ENCODE data around the gene CALML5.

The CALML5 gene

DNA sequence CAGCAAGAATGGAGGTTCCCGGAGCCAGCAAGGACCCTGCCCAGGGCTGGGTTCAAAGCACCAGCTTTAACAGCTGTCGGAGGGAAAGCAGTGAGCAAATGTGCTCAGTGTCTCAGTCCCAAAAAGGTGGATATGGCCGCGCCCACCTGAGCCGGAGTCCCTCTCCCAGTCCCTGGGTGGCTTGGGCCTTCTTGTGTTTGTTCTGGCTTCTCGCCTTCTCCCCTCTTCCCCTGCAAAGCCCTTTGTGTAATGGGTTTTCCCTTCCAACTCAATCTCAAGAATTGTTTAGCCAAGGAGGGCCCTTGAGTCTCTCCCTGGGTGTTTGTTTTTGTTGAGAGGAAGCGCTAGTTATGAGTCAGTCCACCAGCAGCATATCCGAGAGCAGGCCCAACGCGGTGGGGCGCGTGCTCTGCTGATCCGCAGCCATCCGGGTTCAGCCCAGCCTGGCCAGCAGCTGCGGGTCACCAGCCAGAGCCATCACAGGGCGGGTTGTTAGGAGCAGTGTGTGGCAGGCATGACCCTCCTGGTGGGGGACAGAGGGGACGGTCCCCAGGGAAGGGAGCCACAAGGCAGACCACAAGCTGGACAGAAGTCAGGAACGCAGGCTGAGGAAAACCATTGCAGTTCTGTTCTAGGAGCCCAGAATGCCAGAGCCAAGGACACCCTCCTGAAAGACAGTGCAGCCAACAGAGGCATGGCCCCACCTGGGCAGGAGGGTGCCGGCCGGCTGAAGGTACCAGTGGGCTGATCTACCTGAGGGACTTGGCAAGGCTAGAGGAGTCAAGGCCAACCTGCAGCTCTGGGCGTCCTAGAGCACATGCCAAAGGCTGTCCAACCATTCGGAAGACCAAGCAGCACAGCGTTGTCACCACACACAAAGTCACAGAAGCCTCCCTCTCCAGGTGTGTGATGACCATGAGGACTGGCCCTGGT lies 46.7 kb upstream of the CALML5 start:
- H3K27me3 ChIP-seq (ENCODE audit: insufficient read depth, poor library complexity, severe bottlenecking) = no peaks in the 10 kb centered on the region
- TF ChIP-seq, protein P1, sequence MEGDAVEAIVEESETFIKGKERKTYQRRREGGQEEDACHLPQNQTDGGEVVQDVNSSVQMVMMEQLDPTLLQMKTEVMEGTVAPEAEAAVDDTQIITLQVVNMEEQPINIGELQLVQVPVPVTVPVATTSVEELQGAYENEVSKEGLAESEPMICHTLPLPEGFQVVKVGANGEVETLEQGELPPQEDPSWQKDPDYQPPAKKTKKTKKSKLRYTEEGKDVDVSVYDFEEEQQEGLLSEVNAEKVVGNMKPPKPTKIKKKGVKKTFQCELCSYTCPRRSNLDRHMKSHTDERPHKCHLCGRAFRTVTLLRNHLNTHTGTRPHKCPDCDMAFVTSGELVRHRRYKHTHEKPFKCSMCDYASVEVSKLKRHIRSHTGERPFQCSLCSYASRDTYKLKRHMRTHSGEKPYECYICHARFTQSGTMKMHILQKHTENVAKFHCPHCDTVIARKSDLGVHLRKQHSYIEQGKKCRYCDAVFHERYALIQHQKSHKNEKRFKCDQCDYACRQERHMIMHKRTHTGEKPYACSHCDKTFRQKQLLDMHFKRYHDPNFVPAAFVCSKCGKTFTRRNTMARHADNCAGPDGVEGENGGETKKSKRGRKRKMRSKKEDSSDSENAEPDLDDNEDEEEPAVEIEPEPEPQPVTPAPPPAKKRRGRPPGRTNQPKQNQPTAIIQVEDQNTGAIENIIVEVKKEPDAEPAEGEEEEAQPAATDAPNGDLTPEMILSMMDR (IDR thresholded peaks at IDR 0.05; ENCODE audit: insufficient read depth, low read length) = no peak
- TF ChIP-seq SPI1 (IDR thresholded peaks at IDR 0.05; ENCODE audit: borderline replicate concordance, low read depth) = no peak
- no peak for TF ChIP-seq GABPA (IDR thresholded peaks at IDR 0.05; ENCODE audit: low read depth)
- TF ChIP-seq, protein P2, sequence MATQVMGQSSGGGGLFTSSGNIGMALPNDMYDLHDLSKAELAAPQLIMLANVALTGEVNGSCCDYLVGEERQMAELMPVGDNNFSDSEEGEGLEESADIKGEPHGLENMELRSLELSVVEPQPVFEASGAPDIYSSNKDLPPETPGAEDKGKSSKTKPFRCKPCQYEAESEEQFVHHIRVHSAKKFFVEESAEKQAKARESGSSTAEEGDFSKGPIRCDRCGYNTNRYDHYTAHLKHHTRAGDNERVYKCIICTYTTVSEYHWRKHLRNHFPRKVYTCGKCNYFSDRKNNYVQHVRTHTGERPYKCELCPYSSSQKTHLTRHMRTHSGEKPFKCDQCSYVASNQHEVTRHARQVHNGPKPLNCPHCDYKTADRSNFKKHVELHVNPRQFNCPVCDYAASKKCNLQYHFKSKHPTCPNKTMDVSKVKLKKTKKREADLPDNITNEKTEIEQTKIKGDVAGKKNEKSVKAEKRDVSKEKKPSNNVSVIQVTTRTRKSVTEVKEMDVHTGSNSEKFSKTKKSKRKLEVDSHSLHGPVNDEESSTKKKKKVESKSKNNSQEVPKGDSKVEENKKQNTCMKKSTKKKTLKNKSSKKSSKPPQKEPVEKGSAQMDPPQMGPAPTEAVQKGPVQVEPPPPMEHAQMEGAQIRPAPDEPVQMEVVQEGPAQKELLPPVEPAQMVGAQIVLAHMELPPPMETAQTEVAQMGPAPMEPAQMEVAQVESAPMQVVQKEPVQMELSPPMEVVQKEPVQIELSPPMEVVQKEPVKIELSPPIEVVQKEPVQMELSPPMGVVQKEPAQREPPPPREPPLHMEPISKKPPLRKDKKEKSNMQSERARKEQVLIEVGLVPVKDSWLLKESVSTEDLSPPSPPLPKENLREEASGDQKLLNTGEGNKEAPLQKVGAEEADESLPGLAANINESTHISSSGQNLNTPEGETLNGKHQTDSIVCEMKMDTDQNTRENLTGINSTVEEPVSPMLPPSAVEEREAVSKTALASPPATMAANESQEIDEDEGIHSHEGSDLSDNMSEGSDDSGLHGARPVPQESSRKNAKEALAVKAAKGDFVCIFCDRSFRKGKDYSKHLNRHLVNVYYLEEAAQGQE (IDR thresholded peaks at IDR 0.05; ENCODE audit: insufficient replicate concordance, low read depth) = no peak
- DNase-seq (ENCODE audit: low read depth in 1 of 2, low spot score in 1 of 2) = no peak
- no peak overlapping the region for H3K4me3 ChIP-seq (replicated peaks; ENCODE audit: insufficient read depth, low read length)
- H3K27ac ChIP-seq (replicated peaks) = no peak overlapping the region

DNA sequence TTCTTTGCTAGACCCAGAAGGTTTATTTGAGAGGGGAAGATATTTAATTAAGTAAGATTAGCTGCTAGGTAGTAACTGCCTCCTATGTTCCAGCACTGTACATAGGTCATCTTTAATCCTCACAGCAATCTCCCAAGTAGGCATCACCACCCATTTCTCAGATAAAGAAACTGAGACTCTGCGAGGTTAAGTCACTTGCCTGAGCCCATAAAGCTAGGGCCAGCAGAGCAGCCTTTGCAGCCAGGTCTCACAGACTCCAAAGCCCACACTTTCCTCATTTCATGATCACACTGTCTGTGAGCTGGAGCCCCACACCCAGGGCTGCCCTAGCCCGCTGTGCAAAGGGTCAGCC lies 46.0 kb upstream of the CALML5 start:
- no peaks in the 10 kb centered on the region for H3K27me3 ChIP-seq (ENCODE audit: insufficient read depth, poor library complexity, severe bottlenecking)
- DNase-seq (ENCODE audit: low read depth in 1 of 2, low spot score in 1 of 2) = no peak
- no peak overlapping the region for H3K27ac ChIP-seq (replicated peaks)
- TF ChIP-seq, protein P1 (IDR thresholded peaks at IDR 0.05; ENCODE audit: insufficient read depth, low read length) = no peak
- TF ChIP-seq, protein P2 (IDR thresholded peaks at IDR 0.05; ENCODE audit: insufficient replicate concordance, low read depth) = no peak
- no peak for TF ChIP-seq GABPA (IDR thresholded peaks at IDR 0.05; ENCODE audit: low read depth)
- H3K4me3 ChIP-seq (replicated peaks; ENCODE audit: insufficient read depth, low read length) = no peak overlapping the region

DNA sequence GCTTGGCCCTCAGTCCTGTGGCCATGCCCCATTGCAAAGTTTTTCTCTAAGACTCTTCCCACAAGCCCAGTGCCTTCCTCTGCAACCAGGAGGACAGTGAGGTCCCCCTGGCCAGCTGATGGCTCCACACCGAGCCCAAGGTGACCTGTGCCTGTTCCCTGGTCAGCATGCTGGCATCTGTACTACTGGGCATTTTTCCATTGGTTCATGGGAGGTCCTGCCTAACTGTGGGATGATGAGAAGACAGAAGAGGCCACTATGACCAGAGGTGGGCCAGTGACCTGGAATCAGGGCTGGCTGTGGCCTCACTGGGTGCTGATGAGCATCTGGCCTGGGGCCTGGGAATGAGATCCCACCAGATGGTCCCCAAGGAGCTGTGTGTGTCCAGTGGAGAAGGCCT lies 45.6 kb upstream of the CALML5 start:
- TF ChIP-seq, protein P2 (IDR thresholded peaks at IDR 0.05; ENCODE audit: insufficient replicate concordance, low read depth) = no peak
- TF ChIP-seq GABPA (IDR thresholded peaks at IDR 0.05; ENCODE audit: low read depth) (no peak), POLR2AphosphoS5 (IDR thresholded peaks at IDR 0.05; ENCODE audit: low read depth) (no peak), SPI1 (IDR thresholded peaks at IDR 0.05; ENCODE audit: borderline replicate concordance, low read depth) (no peak)
- TF ChIP-seq, protein P1 (IDR thresholded peaks at IDR 0.05; ENCODE audit: insufficient read depth, low read length) = no peak
- Histone ChIP-seq H3K27ac (replicated peaks) (no peak overlapping the region), H3K4me3 (replicated peaks; ENCODE audit: insufficient read depth, low read length) (no peak overlapping the region), H3K27me3 (ENCODE audit: insufficient read depth, poor library complexity, severe bottlenecking) (no peaks in the 10 kb centered on the region)
- DNase-seq (ENCODE audit: low read depth in 1 of 2, low spot score in 1 of 2) = no peak
